ENCODE measurements around the gene TAS1R3. TPM values are rescaled to one million over a fixed set of nuclear protein-coding genes. Genes with fewer than 3 reads are reported as not detected.
"Not testable (repeated sequence)": the region's sequence is repeated elsewhere in the genome, so short reads cannot be mapped to it uniquely, and the experiment has no call there.

The TAS1R3 gene
- total RNA-seq, 1 experiment from 2014 or later = 0.31 TPM

DNA sequence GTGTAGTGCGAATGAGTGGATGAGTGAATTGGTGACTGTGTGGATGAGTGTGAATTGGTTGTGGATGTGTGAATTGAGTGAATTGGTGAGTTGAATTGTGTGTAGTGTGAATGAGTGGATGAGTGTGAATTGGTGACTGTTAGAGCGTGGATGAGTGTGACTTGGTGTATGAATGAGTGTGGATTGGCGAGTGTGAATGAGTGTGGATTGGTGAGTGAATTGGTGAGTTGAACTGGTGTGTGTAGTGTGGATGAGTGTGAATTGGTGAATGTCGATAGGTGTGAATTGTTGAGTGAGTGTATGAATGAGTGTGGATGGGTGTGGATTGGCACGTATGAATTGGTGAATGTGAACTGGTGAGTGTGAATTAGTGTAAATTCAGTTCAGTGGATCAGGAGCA, 36.2 kb downstream of the TAS1R3 start:
- in situ Hi-C loops (cut with HindIII; ENCODE audit: low pct_unique_long_range_greater_than_20kb, low sequenced_read_pairs) = no loop called here
- no peak overlapping the region for H3K27ac ChIP-seq (ENCODE audit: low read length)
- POLR2A ChIA-PET = no interaction called here
- H3K4me3 ChIP-seq (ENCODE audit: low read depth in 2 of 2, low read length in 2 of 2) = no peak overlapping the region
- DNase-seq (ENCODE audit: low read depth, low spot score) (no peak), ATAC-seq (no peak)
- CTCF ChIA-PET = no interaction called here
- H3K27me3 ChIP-seq (ENCODE audit: control insufficient read depth, insufficient read depth, low read length) = no peaks in the 10 kb centered on the region
- H3K36me3 ChIP-seq (ENCODE audit: control insufficient read depth, insufficient read depth, low read length) = no peaks in the 10 kb centered on the region
- TF ChIP-seq, protein P1, sequence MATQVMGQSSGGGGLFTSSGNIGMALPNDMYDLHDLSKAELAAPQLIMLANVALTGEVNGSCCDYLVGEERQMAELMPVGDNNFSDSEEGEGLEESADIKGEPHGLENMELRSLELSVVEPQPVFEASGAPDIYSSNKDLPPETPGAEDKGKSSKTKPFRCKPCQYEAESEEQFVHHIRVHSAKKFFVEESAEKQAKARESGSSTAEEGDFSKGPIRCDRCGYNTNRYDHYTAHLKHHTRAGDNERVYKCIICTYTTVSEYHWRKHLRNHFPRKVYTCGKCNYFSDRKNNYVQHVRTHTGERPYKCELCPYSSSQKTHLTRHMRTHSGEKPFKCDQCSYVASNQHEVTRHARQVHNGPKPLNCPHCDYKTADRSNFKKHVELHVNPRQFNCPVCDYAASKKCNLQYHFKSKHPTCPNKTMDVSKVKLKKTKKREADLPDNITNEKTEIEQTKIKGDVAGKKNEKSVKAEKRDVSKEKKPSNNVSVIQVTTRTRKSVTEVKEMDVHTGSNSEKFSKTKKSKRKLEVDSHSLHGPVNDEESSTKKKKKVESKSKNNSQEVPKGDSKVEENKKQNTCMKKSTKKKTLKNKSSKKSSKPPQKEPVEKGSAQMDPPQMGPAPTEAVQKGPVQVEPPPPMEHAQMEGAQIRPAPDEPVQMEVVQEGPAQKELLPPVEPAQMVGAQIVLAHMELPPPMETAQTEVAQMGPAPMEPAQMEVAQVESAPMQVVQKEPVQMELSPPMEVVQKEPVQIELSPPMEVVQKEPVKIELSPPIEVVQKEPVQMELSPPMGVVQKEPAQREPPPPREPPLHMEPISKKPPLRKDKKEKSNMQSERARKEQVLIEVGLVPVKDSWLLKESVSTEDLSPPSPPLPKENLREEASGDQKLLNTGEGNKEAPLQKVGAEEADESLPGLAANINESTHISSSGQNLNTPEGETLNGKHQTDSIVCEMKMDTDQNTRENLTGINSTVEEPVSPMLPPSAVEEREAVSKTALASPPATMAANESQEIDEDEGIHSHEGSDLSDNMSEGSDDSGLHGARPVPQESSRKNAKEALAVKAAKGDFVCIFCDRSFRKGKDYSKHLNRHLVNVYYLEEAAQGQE (IDR thresholded peaks at IDR 0.05; ENCODE audit: insufficient read depth in 1 of 2, low read depth in 2 of 2, low read length in 1 of 2) = no peak
- TF ChIP-seq TCF7L2 (IDR thresholded peaks at IDR 0.05; ENCODE audit: low read depth, low read length) = no peak
- no peak for TF ChIP-seq SIN3A (IDR thresholded peaks at IDR 0.05; ENCODE audit: borderline replicate concordance, insufficient read depth, low read depth, low read length)
- no peak for TF ChIP-seq POLR2AphosphoS5 (IDR thresholded peaks at IDR 0.05; ENCODE audit: low read depth, low read length)
- TF ChIP-seq, protein P2, sequence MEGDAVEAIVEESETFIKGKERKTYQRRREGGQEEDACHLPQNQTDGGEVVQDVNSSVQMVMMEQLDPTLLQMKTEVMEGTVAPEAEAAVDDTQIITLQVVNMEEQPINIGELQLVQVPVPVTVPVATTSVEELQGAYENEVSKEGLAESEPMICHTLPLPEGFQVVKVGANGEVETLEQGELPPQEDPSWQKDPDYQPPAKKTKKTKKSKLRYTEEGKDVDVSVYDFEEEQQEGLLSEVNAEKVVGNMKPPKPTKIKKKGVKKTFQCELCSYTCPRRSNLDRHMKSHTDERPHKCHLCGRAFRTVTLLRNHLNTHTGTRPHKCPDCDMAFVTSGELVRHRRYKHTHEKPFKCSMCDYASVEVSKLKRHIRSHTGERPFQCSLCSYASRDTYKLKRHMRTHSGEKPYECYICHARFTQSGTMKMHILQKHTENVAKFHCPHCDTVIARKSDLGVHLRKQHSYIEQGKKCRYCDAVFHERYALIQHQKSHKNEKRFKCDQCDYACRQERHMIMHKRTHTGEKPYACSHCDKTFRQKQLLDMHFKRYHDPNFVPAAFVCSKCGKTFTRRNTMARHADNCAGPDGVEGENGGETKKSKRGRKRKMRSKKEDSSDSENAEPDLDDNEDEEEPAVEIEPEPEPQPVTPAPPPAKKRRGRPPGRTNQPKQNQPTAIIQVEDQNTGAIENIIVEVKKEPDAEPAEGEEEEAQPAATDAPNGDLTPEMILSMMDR (IDR thresholded peaks at IDR 0.05) = no peak
- no TSS peak for BruUV-seq (replicated peaks)
- intact Hi-C loops (cut with micrococcal nuclease; ENCODE audit: unreplicated experiment) = no loop called here
- no peaks in the 10 kb centered on the region for H3K9me3 ChIP-seq (ENCODE audit: control insufficient read depth, insufficient read depth, low read depth, low read length)
- peaks cover 7% of the 10 kb centered on the region for H3K4me1 ChIP-seq (ENCODE audit: control insufficient read depth, insufficient read depth, low read length)

DNA sequence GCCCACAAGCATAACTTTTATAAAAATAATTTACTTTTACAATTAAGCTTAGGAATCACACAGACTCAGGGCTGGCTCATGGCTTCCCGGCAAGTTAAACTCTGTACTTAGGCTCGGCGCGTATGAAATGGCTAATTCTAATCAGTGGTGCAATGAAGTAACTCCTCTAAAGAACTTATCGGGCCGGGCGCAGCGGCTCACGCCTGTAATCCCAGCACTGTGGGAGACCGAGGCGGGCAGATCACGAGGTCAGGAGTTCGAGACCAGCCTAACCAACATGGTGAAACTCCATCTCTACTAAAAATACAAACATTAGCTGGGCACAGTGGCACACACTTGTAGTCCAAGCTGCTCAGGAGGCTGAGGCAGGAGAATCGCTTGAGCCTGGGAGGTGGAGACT, 39.0 kb downstream of the TAS1R3 start:
- in situ Hi-C loops (cut with HindIII; ENCODE audit: low pct_unique_long_range_greater_than_20kb, low sequenced_read_pairs); POLR2A ChIA-PET: not testable (repeated sequence)

DNA sequence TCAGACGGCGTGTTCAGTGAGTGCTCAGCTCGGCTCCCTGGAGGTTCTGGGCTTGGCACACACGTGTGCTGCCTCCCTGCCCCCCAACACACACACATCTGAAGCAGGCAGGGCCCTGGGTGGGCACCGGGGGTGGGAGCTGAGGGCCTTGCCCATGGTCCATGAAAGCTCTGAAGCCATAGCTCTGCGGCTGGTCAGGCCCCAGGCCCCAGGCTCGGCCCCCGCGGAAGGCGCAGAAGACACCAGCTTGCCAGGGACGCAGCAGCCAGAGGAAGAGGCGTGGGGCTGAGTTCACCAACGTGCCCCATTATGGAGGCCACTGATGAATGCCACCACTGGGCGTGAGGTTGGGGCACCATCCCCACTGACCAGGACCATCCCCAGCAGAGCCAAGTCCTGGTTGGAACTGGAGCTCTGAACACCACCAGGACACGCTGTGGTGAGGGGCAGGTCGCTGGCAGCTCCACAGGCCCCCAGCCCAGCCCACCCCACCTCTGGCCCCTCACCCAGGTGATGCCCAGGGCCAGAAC, 39.8 kb downstream of the TAS1R3 start:
- CTCF ChIA-PET = no interaction called here
- DNase-seq (ENCODE audit: low read depth, low spot score) = no peak
- no peak for ATAC-seq
- intact Hi-C loops (cut with micrococcal nuclease; ENCODE audit: unreplicated experiment) (no loop called here), in situ Hi-C loops (cut with HindIII; ENCODE audit: low pct_unique_long_range_greater_than_20kb, low sequenced_read_pairs) (no loop called here)
- H3K4me1 ChIP-seq (ENCODE audit: control insufficient read depth, insufficient read depth, low read length) = peaks cover 24% of the 10 kb centered on the region
- no peaks in the 10 kb centered on the region for H3K9me3 ChIP-seq (ENCODE audit: control insufficient read depth, insufficient read depth, low read depth, low read length)
- H3K27me3 ChIP-seq (ENCODE audit: control insufficient read depth, insufficient read depth, low read length) = no peaks in the 10 kb centered on the region
- TF ChIP-seq, protein P1 (IDR thresholded peaks at IDR 0.05; ENCODE audit: insufficient read depth in 1 of 2, low read depth in 2 of 2, low read length in 1 of 2) = no peak
- TF ChIP-seq SIN3A (IDR thresholded peaks at IDR 0.05; ENCODE audit: borderline replicate concordance, insufficient read depth, low read depth, low read length) = no peak
- no peak for TF ChIP-seq POLR2AphosphoS5 (IDR thresholded peaks at IDR 0.05; ENCODE audit: low read depth, low read length)
- TF ChIP-seq TCF7L2 (IDR thresholded peaks at IDR 0.05; ENCODE audit: low read depth, low read length) = no peak
- TF ChIP-seq, protein P2 (IDR thresholded peaks at IDR 0.05) = no peak
- no peak overlapping the region for H3K4me3 ChIP-seq (ENCODE audit: low read depth in 2 of 2, low read length in 2 of 2)
- POLR2A ChIA-PET = interaction anchor here (0.6 kb wide), 1 partner anchor 388 kb away, joined by 3 read pairs; no protein-coding TSS in a partner anchor
- BruUV-seq (replicated peaks) = no TSS peak
- H3K36me3 ChIP-seq (ENCODE audit: control insufficient read depth, insufficient read depth, low read length) = peaks cover 11% of the 10 kb centered on the region; the same call in 1 of the 2 replicates
- H3K27ac ChIP-seq (ENCODE audit: low read length) = no peak overlapping the region

More for the DNA sequence above, 39.0 kb downstream of the TAS1R3 start:
- H3K27me3 ChIP-seq (ENCODE audit: control insufficient read depth, insufficient read depth, low read length); BruUV-seq (replicated peaks); H3K4me3 ChIP-seq (ENCODE audit: low read depth in 2 of 2, low read length in 2 of 2); intact Hi-C loops (cut with micrococcal nuclease; ENCODE audit: unreplicated experiment); ATAC-seq; DNase-seq (ENCODE audit: low read depth, low spot score); H3K9me3 ChIP-seq (ENCODE audit: control insufficient read depth, insufficient read depth, low read depth, low read length); H3K27ac ChIP-seq (ENCODE audit: low read length): not testable (repeated sequence)
- CTCF ChIA-PET = interaction anchor here (1.0 kb wide), 1 partner anchor 136 kb away, joined by 5 read pairs; no protein-coding TSS in a partner anchor
- Histone ChIP-seq H3K36me3 (ENCODE audit: control insufficient read depth, insufficient read depth, low read length) (peaks cover 10% of the 10 kb centered on the region; the same call in 1 of the 2 replicates), H3K4me1 (ENCODE audit: control insufficient read depth, insufficient read depth, low read length) (peaks cover 24% of the 10 kb centered on the region)
